Mucosa of descending colon (tissue), 3 donors: Measurements from ENCODE around the gene SLC13A4. TPM values are rescaled to one million over a fixed set of nuclear protein-coding genes. Genes with fewer than 3 reads are reported as not detected.

Experiments
- ATAC-seq: fragments of 200-7000 bp; cut with Tn5 transposase; one replicate; pipeline ENCODE4 v1.9.1; 2020; ENCODE audit warnings: mild to moderate bottlenecking, moderate library complexity
- DNase-seq, 3 donors: peaks; one replicate each; pipeline ENCODE4 v3.0.0-alpha.2; 2020
- H3K36me3 ChIP-seq: fragments of 200-600 bp; one replicate; pipeline ENCODE4 v1.8.0; 2021; ENCODE audit warnings: low read depth, mild to moderate bottlenecking
- H3K4me1 ChIP-seq: fragments of 200-600 bp; one replicate; pipeline ENCODE4 v1.8.0; 2021; ENCODE audit warnings: low read depth, mild to moderate bottlenecking
- H3K4me3 ChIP-seq: fragments of 200-600 bp; one replicate; pipeline ENCODE4 v1.8.0; 2021; ENCODE audit warnings: mild to moderate bottlenecking
- H3K9me3 ChIP-seq: fragments of 200-600 bp; one replicate; pipeline ENCODE4 v1.8.0; 2021; ENCODE audit warnings: mild to moderate bottlenecking
- intact Hi-C, 2 donors: fragments of 100-400 bp; cut with DNase I in 1 of 2; cut with micrococcal nuclease in 1 of 2; formaldehyde crosslinking; loops; one replicate each; pipeline versions ENCODE4 v1.11.0 to v1.11.1; 2022; cut with DNase I, micrococcal nuclease
- total RNA-seq, 3 donors: library from RNA; stranded (reverse); fragmentation: NEBNext Ultra II Directional in 2 of 3; extraction: Animal tissue kit (Norgen Biotek cat#: 25700) in 2 of 3; gene quantifications; one replicate each; pipeline versions ENCODE4 v1.2.1 to v1.2.4, GENCODE V29; 2021 to 2023
- TF ChIP-seq, protein P1 (sequence below): fragments of 200-600 bp; IDR thresholded peaks from one replicate; pipeline ENCODE4 v1.8.0; 2022; ENCODE audit warnings: antibody characterized with exemption, mild to moderate bottlenecking
- donor health status: DM: no; HTN: no; CAD: no; lungs with moderate emphysema.
- donor health status: DM: no; HTN: no; CAD: no.
- donor health status: DM: no; HTN: yes; CAD: no.

SLC13A4 gene
- total RNA-seq, 3 donors from 2014 or later, result not detected

DNA sequence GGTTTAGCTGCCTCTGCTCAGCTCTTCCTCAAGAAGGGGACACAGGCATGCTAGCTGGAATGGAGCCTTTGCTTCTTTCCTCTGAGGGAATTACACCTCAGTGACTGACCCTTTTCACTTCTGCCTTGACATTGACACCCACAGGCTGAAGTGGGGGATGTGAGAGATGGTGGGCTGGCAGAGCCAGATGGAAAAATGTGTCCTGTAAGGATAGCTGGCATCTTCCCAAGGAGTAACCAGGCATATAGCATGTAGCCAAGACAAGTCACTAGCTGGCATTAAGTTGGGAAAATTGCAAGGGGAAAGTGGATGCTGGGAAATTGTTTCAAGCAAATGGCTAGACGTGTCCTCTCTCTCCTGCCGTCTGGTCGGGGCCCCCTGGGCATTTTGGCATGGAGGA lies 45.8 kb downstream of the SLC13A4 start:
- DNase-seq (no peak), ATAC-seq (no peak)
- Histone ChIP-seq H3K4me3 (no peak overlapping the region), H3K4me1 (no peaks in the 10 kb centered on the region), H3K36me3 (no peaks in the 10 kb centered on the region), H3K9me3 (no peaks in the 10 kb centered on the region)
- intact Hi-C loops, result no loop called here
- TF ChIP-seq, protein P1, sequence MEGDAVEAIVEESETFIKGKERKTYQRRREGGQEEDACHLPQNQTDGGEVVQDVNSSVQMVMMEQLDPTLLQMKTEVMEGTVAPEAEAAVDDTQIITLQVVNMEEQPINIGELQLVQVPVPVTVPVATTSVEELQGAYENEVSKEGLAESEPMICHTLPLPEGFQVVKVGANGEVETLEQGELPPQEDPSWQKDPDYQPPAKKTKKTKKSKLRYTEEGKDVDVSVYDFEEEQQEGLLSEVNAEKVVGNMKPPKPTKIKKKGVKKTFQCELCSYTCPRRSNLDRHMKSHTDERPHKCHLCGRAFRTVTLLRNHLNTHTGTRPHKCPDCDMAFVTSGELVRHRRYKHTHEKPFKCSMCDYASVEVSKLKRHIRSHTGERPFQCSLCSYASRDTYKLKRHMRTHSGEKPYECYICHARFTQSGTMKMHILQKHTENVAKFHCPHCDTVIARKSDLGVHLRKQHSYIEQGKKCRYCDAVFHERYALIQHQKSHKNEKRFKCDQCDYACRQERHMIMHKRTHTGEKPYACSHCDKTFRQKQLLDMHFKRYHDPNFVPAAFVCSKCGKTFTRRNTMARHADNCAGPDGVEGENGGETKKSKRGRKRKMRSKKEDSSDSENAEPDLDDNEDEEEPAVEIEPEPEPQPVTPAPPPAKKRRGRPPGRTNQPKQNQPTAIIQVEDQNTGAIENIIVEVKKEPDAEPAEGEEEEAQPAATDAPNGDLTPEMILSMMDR, result no peak

DNA sequence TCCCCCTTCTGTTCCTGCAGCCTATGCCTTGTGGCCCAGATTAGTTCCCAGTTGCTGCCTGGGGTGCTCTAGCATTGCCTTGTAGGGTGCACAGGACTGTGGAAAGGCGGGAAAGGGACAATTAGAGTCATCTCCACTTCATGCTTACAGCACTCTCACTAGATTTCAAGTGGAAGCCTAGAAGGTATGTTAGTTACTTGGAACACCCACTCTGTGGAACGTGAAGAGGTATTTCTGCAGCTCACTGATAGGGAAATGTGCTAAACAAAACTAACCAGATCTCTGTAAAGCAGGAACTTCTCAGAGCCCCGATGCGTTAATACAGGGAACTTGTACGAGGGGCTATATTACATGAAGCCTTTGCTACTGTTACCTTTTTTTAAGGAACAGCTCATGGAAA lies 46.2 kb downstream of the SLC13A4 start:
- TF ChIP-seq, protein P1, result no peak
- intact Hi-C loops, result no loop called here
- Histone ChIP-seq H3K36me3 (no peaks in the 10 kb centered on the region), H3K4me3 (no peak overlapping the region), H3K4me1 (no peaks in the 10 kb centered on the region), H3K9me3 (no peaks in the 10 kb centered on the region)
- DNase-seq (no peak), ATAC-seq (no peak)

DNA sequence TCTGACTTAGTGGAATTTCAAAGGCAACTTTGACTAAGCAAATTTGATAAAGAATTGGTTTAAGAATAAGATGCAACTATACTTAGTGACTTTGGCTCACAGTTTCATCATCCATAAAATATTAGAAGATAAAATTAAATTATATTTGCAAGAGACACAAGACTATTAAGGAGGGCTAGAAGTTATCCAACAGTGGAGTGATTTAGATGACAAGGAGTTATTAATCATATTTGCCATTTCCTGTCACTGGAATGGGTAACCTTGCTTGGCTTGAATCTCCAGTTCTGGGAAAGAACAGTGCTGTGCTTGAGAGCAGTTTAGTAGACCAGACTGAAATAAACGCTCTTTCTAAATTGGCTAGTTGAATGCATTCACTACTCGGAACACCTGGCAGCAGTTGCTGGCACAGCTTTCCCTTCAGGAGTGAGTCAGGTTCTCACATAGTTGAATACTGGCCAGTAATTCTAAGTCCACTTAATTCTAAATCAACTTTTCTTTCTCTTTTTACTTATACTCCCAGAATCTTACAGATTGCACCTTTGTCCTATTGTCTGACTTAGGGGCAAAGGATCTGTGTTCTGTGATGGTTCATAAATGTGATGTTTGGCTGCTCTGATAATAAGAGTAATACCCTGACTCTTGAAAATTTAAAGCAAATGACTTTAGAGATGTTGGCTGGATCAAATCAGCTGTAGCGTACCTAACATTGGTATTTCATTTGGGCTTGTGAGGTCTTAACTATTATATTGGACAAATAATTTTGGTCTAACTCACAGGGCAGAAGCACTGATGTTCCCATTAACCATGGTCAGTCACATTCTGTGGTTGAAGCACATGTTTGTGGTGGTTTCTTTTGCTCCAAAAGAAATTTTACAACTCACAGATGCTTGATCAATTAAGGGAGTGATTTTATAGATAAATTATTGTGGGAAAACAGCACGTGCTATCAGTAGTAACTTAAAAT lies 49.1 kb downstream of the SLC13A4 start:
- H3K36me3 ChIP-seq, result no peaks in the 10 kb centered on the region
- TF ChIP-seq, protein P1, result no peak
- intact Hi-C loops, result no loop called here
- no peak for DNase-seq
- H3K4me3 ChIP-seq, result no peak overlapping the region
- ATAC-seq, result no peak
- H3K4me1 ChIP-seq, result no peaks in the 10 kb centered on the region
- no peaks in the 10 kb centered on the region for H3K9me3 ChIP-seq

DNA sequence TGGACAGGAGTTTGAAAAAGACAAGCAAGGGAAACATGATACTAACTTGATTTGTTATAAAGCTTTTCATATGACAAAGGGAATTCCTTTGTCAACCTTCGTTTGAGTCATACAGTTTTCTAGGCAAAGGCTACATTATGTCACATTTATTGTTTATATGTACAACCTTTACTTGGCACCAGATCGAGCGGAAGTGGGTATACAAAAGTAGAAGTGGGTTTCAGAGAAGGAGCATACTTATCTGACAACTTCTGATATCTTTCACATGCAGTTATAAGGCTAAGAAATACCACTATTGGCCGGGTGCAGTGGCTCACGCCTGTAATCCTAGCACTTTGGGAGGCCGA lies 54.7 kb downstream of the SLC13A4 start:
- no peak for DNase-seq
- no peaks in the 10 kb centered on the region for H3K36me3 ChIP-seq
- no peak overlapping the region for H3K4me3 ChIP-seq
- no peaks in the 10 kb centered on the region for H3K9me3 ChIP-seq
- no peaks in the 10 kb centered on the region for H3K4me1 ChIP-seq
- TF ChIP-seq, protein P1, result no peak
- intact Hi-C loops, result no loop called here
- no peak for ATAC-seq

DNA sequence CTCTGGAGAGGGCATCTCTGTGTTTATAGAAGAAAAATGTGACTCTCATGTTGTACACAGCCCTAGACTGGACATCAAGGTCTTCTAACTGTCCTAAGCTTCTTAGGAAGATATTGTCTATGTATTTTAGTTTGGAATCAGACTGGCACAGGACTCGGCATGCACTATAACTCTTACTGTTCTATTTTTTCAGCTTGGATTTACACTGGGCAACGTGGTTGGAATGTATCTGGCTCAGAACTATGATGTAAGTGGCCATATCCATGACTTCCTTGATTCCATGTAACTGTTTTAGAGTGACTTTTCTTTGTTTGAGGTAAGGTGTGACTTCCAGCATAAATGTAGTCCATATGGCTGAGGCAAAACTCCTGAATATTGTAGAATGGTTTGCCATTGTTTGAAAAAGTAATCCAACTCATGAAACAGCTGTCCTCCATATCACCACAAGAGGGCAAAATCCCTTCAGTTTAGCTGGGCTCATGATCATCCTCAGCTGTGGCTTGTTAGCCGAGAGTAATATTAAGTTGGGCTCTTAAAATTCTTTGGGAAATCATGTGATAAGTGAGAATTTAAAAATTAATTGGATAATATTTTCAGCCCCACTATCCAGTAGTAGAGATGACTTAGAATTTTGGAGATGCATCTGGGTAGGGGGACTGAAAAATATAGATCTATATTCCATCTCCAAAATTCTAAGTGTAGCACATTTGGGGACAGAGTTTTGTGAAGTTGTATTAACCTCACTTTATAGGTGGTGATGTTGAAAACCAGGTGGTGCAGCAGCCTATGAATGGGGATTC lies 55.2 kb downstream of the SLC13A4 start:
- Histone ChIP-seq H3K4me3 (no peak overlapping the region), H3K36me3 (no peaks in the 10 kb centered on the region), H3K9me3 (no peaks in the 10 kb centered on the region), H3K4me1 (no peaks in the 10 kb centered on the region)
- intact Hi-C loops, result no loop called here
- ATAC-seq, result peak; percentile 74
- DNase-seq, result peak in 1 of 3 donors; percentile 38
- TF ChIP-seq, protein P1, result peak; percentile 42
